Tongue (tissue), 2 donors: ENCODE measurements around the gene PNMA1. TPM values are rescaled to one million over a fixed set of nuclear protein-coding genes. Genes with fewer than 3 reads are reported as not detected.
"Not testable (repeated sequence)": the region's sequence is repeated elsewhere in the genome, so short reads cannot be mapped to it uniquely, and the experiment has no call there.

Experiments
- DNase-seq: peaks from one replicate; pipeline ENCODE4 v3.0.0-alpha.2; 2015
- total RNA-seq: library from RNA; depleted of rRNA; stranded (reverse); fragments of >200 nt; gene quantifications from one replicate; pipeline ENCODE4 v1.2.3, GENCODE V29; 2014

The PNMA1 gene
- total RNA-seq, 1 donor from 2014 or later = 20.9 TPM

DNA sequence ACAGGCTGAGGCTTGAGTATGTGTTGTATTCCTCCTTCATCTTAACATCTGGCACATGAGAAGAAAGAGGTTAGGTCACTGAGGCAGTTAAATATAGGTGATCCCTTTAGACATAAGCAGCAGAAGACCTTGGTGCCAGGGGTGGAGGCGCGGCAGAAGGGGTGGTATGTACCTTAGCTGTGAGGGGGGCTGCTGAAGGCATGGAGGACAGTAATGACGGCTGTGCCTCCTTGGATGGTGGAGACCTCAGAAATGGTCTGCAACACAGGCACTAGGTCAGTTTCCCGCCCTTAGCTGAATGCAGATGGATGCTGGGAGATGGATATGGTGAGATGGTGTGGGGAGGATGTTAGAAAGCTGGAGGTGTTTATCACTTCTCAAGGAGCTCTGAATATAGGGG is 1.5 kb upstream of the PNMA1 start:
- DNase-seq = no peak

DNA sequence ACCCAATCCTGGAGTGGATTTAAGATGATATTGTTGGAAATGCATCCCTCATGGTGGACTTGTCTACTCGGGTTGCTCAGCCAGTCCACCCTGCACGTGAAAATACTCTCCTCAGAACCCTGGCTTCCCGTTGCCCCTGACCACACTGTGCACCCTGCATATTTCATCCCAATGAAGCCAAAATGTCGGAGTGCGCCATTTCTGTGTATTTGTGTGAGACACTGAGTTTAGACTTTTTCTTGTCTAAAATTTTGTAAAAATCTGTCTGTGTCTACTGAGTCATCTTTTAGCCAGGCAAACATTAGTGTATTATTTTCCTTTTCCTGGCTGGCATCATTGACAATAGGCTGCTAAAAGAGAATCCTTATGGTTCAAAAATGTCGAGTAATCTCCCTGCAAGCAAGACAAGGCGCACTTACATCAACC is 485 bp upstream of the PNMA1 start:
- no peak for DNase-seq

- DNase-seq = peak; percentile 42
Observed at GRCh38 chr14:73713206-73713802, 880 bp downstream of the PNMA1 start.

DNA sequence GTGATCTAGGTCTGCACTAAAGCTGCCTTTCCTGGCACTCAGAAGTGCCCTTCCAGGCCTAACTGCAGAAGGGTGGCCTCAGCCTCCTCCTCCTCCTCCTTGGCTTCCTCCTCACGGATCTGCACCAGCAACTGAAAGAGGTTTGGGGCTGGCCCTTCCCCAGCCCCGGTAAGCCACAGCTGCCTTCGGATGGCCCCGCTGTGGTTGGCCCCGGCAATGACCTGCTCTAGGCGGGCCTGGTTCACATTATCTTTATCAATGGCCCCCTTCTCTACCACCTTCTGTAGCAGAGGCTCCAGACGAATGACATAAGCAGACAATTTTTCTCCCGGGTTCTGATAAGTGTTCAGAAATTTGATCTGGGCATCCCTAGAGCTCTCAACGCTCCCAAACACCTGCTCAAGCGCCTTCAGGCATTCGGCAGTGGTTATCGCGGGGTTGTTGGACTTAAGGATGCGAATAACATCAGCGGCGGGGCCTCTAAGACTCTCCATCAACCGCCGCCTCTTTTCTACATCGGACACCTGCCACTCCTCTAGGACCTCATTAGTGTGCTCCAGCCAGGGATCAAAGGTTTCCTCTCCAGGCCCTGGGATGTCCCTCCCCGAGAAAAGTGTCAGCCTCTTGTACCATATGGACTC is 1.5 kb downstream of the PNMA1 start:
- DNase-seq = peak; percentile 58

GRCh38 chr14:73712071-73712506 is 2.1 kb downstream of the PNMA1 start:
- DNase-seq = no peak

GRCh38 chr14:73710737-73711136 is 3.4 kb downstream of the PNMA1 start:
- no peak for DNase-seq

- no peak for DNase-seq
Observed at GRCh38 chr14:73709904-73710469, 4.2 kb downstream of the PNMA1 start.

DNA sequence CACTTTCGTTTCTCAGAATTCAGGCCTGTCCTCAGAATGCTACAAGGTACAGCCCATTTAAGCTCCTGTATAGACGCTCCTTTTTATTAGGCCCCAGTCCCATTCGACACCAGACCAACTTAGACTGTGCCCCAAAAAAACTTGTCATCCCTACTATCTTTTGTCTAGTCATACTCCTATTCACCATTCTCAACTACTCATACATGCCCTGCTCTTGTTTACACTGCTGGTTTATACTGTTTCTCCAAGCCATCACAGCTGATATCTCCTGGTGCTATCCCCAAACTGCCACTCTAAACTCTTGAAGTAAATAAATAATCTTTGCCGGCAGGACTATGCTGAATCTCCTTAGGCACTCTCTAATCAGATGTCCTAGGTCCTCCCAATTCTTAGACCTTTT is 6.1 kb downstream of the PNMA1 start:
- not testable (repeated sequence) for DNase-seq

GRCh38 chr14:73700325-73700724 is 13.9 kb downstream of the PNMA1 start:
- DNase-seq = no peak

- no peak for DNase-seq
Observed at GRCh38 chr14:73696466-73697400, 17.5 kb downstream of the PNMA1 start.

- no peak for DNase-seq
Observed at GRCh38 chr14:73695997-73696396, 18.2 kb downstream of the PNMA1 start.

DNA sequence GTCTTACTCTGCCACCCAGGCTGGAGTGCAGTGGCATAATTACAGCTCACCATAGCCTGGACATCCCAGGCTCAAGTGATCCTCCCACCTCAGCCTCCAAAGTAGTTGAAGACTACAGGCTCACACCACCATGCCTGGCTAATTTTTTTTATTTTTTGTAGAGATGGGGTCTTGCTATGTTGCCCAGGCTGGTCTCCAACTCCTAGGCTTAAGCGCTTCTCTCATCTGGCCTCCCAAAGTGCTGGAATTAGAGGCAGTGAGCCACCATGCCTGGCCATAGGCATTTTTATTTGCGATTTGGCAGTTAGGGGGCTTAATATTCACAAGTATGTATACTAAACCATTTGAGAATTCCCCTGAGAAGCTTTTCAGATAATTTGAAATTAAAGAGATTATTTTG is 19.1 kb downstream of the PNMA1 start:
- DNase-seq = no peak

DNA sequence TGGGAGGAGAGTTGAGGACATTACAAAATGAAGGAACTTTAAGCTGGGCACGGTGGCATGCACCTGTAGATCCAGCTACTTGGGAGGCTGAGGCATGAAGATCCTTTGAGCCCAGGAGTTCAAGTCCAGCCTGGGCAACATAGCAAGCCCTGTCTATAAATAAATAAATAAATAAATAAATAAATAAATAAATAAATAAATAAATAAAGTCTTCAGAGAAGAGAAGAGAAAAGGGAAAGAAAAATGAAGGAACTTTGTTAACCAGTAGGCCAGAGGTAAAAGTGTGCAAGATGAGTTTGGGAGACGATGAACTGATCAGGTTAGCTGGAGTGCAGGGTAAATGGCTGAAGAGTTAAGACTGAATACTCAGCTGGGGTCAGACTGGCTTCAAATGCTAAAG is 20.1 kb downstream of the PNMA1 start:
- DNase-seq = no peak

GRCh38 chr14:73686901-73687300 is 27.3 kb downstream of the PNMA1 start:
- no peak for DNase-seq

- DNase-seq = no peak
Observed at GRCh38 chr14:73685328-73685727, 28.9 kb downstream of the PNMA1 start.

DNA sequence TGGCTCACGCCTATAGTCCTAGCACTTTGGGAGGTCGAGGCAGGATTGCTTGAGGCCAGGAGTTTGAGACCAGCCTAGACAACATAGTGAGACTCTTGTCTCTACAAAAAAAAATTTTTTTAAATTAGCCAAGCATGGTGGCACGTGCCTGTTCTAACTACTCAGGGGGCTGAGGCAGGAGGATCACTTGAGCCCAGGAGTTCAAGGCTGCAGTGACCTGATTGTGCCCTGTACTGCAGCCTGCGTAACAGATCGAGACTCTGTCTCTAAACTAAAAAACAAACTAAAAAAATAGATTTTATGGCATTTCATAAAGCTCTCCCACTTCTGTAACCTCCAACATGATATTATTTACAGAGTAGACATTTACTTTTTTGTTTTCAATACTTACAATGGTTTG is 29.6 kb downstream of the PNMA1 start:
- DNase-seq = no peak

- DNase-seq = no peak
Observed at GRCh38 chr14:73680821-73681220, 33.4 kb downstream of the PNMA1 start.

GRCh38 chr14:73678698-73679097 is 35.5 kb downstream of the PNMA1 start:
- DNase-seq = no peak

DNA sequence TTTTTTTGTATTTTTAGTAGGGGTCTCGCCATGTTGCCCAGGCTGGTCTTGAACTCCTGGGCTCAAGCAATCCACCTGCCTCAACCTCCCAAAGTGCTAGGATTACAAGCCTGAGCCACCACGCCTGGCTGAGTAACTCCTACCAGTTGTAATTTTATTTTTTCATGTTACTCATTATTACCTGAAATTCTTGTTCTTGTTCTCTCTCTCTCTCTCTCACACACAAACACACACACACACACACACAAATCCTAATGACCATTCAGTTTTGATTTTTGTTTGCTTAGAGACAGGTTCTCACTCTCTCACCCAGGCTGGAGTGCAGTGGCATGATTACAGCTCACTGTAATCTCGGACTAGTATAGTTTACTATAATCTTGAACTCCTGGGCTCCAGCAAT is 39.2 kb downstream of the PNMA1 start:
- no peak for DNase-seq

GRCh38 chr14:73667854-73668253 is 46.3 kb downstream of the PNMA1 start:
- no peak for DNase-seq

DNA sequence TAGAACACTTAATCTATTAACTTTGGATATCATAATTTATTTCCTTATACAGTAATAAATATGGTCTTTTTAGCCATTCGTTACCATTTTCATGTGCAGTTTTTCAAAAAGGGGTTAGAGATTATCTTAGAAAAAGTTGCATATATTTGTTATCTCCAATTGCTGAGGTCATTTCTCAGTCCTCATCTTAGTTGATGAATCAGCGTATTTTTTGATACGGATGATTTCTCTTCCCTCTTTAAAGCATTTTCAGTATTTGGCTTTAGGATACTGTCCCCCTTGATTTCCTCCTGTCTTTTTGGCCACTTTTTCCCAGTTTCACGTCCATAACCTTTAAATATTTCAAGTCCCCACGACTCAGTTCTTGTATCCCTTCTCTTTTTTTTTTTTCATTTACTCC is 47.6 kb downstream of the PNMA1 start:
- no peak for DNase-seq

- DNase-seq = no peak
Observed at GRCh38 chr14:73665130-73665529, 49.1 kb downstream of the PNMA1 start.
